H1 (cell line): Measurements from ENCODE around the gene DTD1. TPM values are rescaled to one million over a fixed set of nuclear protein-coding genes. Genes with fewer than 3 reads are reported as not detected.

ENCODE experiments used
- CTCF ChIA-PET: fragments of 300-600 bp; sonication (Branson Sonifier 250); formaldehyde crosslinking; loops from one replicate; lab custom pipeline; 2021; ENCODE audit not compliant: partially characterized antibody; lab: Charles Lee
- POLR2A ChIA-PET: fragments of 300-600 bp; sonication (Branson Sonifier 250); formaldehyde crosslinking; loops from one replicate; lab custom pipeline; 2021; ENCODE audit warnings: inconsistent platforms; ENCODE audit not compliant: partially characterized antibody; lab: Charles Lee
- DNase-seq, 2 experiments: peaks; one replicate each; pipeline versions ENCODE4 v3.0.0 to v3.0.0-alpha.2; 2010 to 2022; ENCODE audit warnings: low spot score in 2 of 2, low read depth in 1 of 2, mixed read lengths in 1 of 2
- FAIRE-seq: peaks from 2 replicates; lab custom pipeline; 2011; peaks lifted over from hg19 to GRCh38; lab: Jason Lieb, UNC
- H2AFZ ChIP-seq: 2 replicates; pipeline ENCODE4 v1.8.1; 2012; ENCODE audit warnings: low read length, inconsistent platforms
- H2AK5ac ChIP-seq: 2 replicates; pipeline ENCODE4 v1.6.1; 2013; ENCODE audit warnings: low read depth, low read length
- H2BK120ac ChIP-seq: replicated peaks from 2 replicates; pipeline ENCODE3; 2013; ENCODE audit warnings: low read depth, low read length, inconsistent platforms
- H2BK12ac ChIP-seq: 2 replicates; pipeline ENCODE4 v1.6.1; 2013; ENCODE audit warnings: low read depth, low read length
- H2BK15ac ChIP-seq: 2 replicates; pipeline ENCODE4 v1.6.1; 2013; ENCODE audit warnings: low read length
- H2BK20ac ChIP-seq: 2 replicates; pipeline ENCODE4 v1.6.1; 2013; ENCODE audit warnings: low read length
- H2BK5ac ChIP-seq: 2 replicates; pipeline ENCODE4 v1.6.1; 2013; ENCODE audit warnings: low read depth, low read length
- H3K14ac ChIP-seq: 2 replicates; pipeline ENCODE4 v1.6.1; 2013; ENCODE audit warnings: inconsistent platforms; ENCODE audit not compliant: insufficient read length
- H3K18ac ChIP-seq: 2 replicates; pipeline ENCODE4 v1.6.1; 2013; ENCODE audit warnings: low read length; ENCODE audit errors: extremely low read depth
- H3K23ac ChIP-seq: 2 replicates; pipeline ENCODE4 v1.6.1; 2013; ENCODE audit warnings: inconsistent platforms; ENCODE audit not compliant: insufficient read length
- H3K23me2 ChIP-seq: 2 replicates; pipeline ENCODE4 v1.6.1; 2013; ENCODE audit warnings: low read depth, low read length
- H3K27ac ChIP-seq: 2 replicates; pipeline ENCODE4 v1.6.1; 2011; ENCODE audit warnings: low read depth, low read length, inconsistent platforms
- H3K27me3 ChIP-seq, 4 experiments: replicated peaks in 1 of 4; 1 replicate in 1 of 4; 2 replicates in 3 of 4; pipeline versions ENCODE4 v1.6.1 to v1.8.1; 2011 to 2013; ENCODE audit warnings: low read length in 3 of 4, mild to moderate bottlenecking in 3 of 4, inconsistent platforms in 2 of 4, mixed read lengths in 2 of 4, moderate library complexity in 1 of 4; ENCODE audit not compliant: control insufficient read depth in 3 of 4, insufficient read depth in 3 of 4; ENCODE audit errors: extremely low read depth in 1 of 4
- H3K36me3 ChIP-seq, 4 experiments: 2 replicates each; pipeline versions ENCODE4 v1.6.1 to v1.8.1; 2011 to 2013; ENCODE audit warnings: mild to moderate bottlenecking in 4 of 4, low read length in 3 of 4, moderate library complexity in 2 of 4, control low read depth in 1 of 4, inconsistent platforms in 1 of 4; ENCODE audit not compliant: insufficient read depth in 4 of 4, control insufficient read depth in 2 of 4
- H3K4ac ChIP-seq: replicated peaks from 2 replicates; pipeline ENCODE3; 2013; ENCODE audit warnings: low read length, low read depth, mixed read lengths, inconsistent platforms; ENCODE audit not compliant: insufficient read length
- H3K4me1 ChIP-seq, 4 experiments: replicated peaks in 1 of 4; 1 replicate in 1 of 4; 2 replicates in 3 of 4; pipeline versions ENCODE4 v1.6.1 to v1.8.1; 2011 to 2013; ENCODE audit warnings: low read length in 3 of 4, inconsistent platforms in 2 of 4, mixed read lengths in 1 of 4; ENCODE audit not compliant: insufficient read depth in 4 of 4, control insufficient read depth in 3 of 4
- H3K4me2 ChIP-seq, 2 experiments: 2 replicates each; pipeline versions ENCODE4 v1.6.1 to v1.8.1; 2011 to 2013; ENCODE audit warnings: low read depth in 2 of 2, low read length in 2 of 2, control low read depth in 1 of 2, inconsistent platforms in 1 of 2, mild to moderate bottlenecking in 1 of 2; ENCODE audit not compliant: insufficient read depth in 1 of 2
- H3K4me3 ChIP-seq, 4 experiments: fragments of 200-600, 300-600 bp in 1 of 4; sonication (generic), shearing (Covaris generic), sonication (Bioruptor Twin) in 1 of 4; 2 replicates each; pipeline versions ENCODE4 v1.5.1 to v1.8.1; 2011 to 2016; ENCODE audit warnings: low read length in 4 of 4, low read depth in 3 of 4, control low read depth in 2 of 4, inconsistent platforms in 2 of 4, mild to moderate bottlenecking in 2 of 4, mixed read lengths in 1 of 4, moderate library complexity in 1 of 4; ENCODE audit not compliant: insufficient read depth in 2 of 4; ENCODE audit errors: extremely low read depth in 1 of 4
- H3K56ac ChIP-seq: replicated peaks from 2 replicates; pipeline ENCODE3; 2013; ENCODE audit warnings: low read depth, mild to moderate bottlenecking, mixed read lengths, low read length, inconsistent platforms; ENCODE audit not compliant: insufficient read length
- H3K79me1 ChIP-seq: 2 replicates; pipeline ENCODE4 v1.6.1; 2013; ENCODE audit warnings: low read depth, low read length, control low read depth
- H3K79me2 ChIP-seq, 2 experiments: 2 replicates each; pipeline versions ENCODE4 v1.6.1 to v1.8.1; 2012 to 2013; ENCODE audit warnings: low read length in 2 of 2, mild to moderate bottlenecking in 2 of 2, inconsistent platforms in 1 of 2; ENCODE audit not compliant: insufficient read depth in 2 of 2, control insufficient read depth in 1 of 2
- H3K9ac ChIP-seq, 4 experiments: replicated peaks in 1 of 4; 1 replicate in 1 of 4; 2 replicates in 3 of 4; pipeline versions ENCODE4 v1.6.1 to v1.8.1; 2011 to 2013; ENCODE audit warnings: low read depth in 3 of 4, low read length in 3 of 4, control low read depth in 2 of 4, mild to moderate bottlenecking in 2 of 4, moderate library complexity in 2 of 4, inconsistent platforms in 1 of 4; ENCODE audit errors: extremely low read depth in 1 of 4
- H3K9me3 ChIP-seq, 2 experiments: 2 replicates each; pipeline versions ENCODE4 v1.6.1 to v1.8.1; 2012 to 2013; ENCODE audit warnings: mild to moderate bottlenecking in 2 of 2, moderate library complexity in 2 of 2, control low read depth in 1 of 2, inconsistent platforms in 1 of 2, low read depth in 1 of 2, low read length in 1 of 2, mixed read lengths in 1 of 2; ENCODE audit not compliant: insufficient read depth in 2 of 2
- H4K20me1 ChIP-seq, 2 experiments: replicated peaks in 1 of 2; 2 replicates each; pipeline versions ENCODE3 to v1.8.1; 2011 to 2013; ENCODE audit warnings: inconsistent platforms in 2 of 2, low read length in 2 of 2, mild to moderate bottlenecking in 1 of 2; ENCODE audit not compliant: insufficient read depth in 2 of 2, control insufficient read depth in 1 of 2
- H4K5ac ChIP-seq: 2 replicates; pipeline ENCODE4 v1.6.1; 2013; ENCODE audit warnings: low read length, low read depth, mixed read lengths, inconsistent platforms; ENCODE audit not compliant: insufficient read length
- H4K8ac ChIP-seq: 2 replicates; pipeline ENCODE4 v1.8.0; 2013; ENCODE audit warnings: mild to moderate bottlenecking, moderate library complexity, low read length, inconsistent platforms; ENCODE audit not compliant: insufficient read depth; ENCODE audit errors: extremely low read depth
- H4K91ac ChIP-seq: replicated peaks from 2 replicates; pipeline ENCODE3; 2013; ENCODE audit warnings: low read length, mixed read lengths, inconsistent platforms; ENCODE audit not compliant: insufficient read length
- CBX5 ChIP-seq: fragments of 300-800, 300-1000 bp; sonication (generic); IDR thresholded peaks from 2 replicates; pipeline ENCODE4 v1.7.1; 2016; ENCODE audit warnings: antibody characterized with exemption, low read length, low read depth
- CBX8 ChIP-seq: fragments of 300-800, 300-1000 bp; sonication (generic); IDR thresholded peaks from 2 replicates; pipeline ENCODE4 v1.7.1; 2016; ENCODE audit warnings: low read depth, low read length, borderline replicate concordance
- EGR1 ChIP-seq: IDR thresholded peaks from 2 replicates; pipeline ENCODE4 v1.6.1; 2011; ENCODE audit warnings: low read depth, low read length, borderline replicate concordance
- NANOG ChIP-seq: IDR thresholded peaks from 2 replicates; pipeline ENCODE4 v1.6.1; 2011; ENCODE audit warnings: low read length, low read depth, mild to moderate bottlenecking, inconsistent platforms; ENCODE audit not compliant: insufficient read depth, poor library complexity, severe bottlenecking
- RFX5 ChIP-seq: IDR thresholded peaks from 2 replicates; pipeline ENCODE4 v1.6.1; 2011; ENCODE audit warnings: low read depth, low read length, improper control_type of control experiment, borderline replicate concordance
- RXRA ChIP-seq: IDR thresholded peaks from 2 replicates; pipeline ENCODE4 v1.6.1; 2011; ENCODE audit warnings: low read depth, mild to moderate bottlenecking, low read length, moderate library complexity; ENCODE audit not compliant: insufficient read depth
- SP4 ChIP-seq: IDR thresholded peaks from 2 replicates; pipeline ENCODE4 v1.6.1; 2012; ENCODE audit warnings: low read length, inconsistent platforms
- SUZ12 ChIP-seq: fragments of 200-600 bp; sonication (generic); IDR thresholded peaks from 2 replicates; pipeline ENCODE4 v1.6.1; 2012; ENCODE audit warnings: mild to moderate bottlenecking, inconsistent platforms, low read length, moderate library complexity, mixed read lengths
- TAF1 ChIP-seq: IDR thresholded peaks from 2 replicates; pipeline ENCODE4 v1.6.1; 2011; ENCODE audit warnings: mild to moderate bottlenecking, low read depth, low read length
- TAF7 ChIP-seq: optimal IDR thresholded peaks from 2 replicates; pipeline ENCODE3; 2011; ENCODE audit warnings: low read depth, mild to moderate bottlenecking, inconsistent platforms, low read length, moderate library complexity, borderline replicate concordance
- TEAD4 ChIP-seq: IDR thresholded peaks from 2 replicates; pipeline ENCODE4 v1.6.1; 2012; ENCODE audit warnings: low read depth, low read length, inconsistent platforms, mixed read lengths
- USF2 ChIP-seq: IDR thresholded peaks from 2 replicates; pipeline ENCODE4 v1.6.1; 2011; ENCODE audit warnings: low read length, improper control_type of control experiment
- WGBS, 2 experiments: shearing (Covaris generic) in 1 of 2; methylation state at CpG; one replicate each; pipeline versions ENCODE4 v1.1.6 to v1.1.7; 2013 to 2015; ENCODE audit warnings: low lambda C conversion rate in 2 of 2, mixed read lengths in 2 of 2, inconsistent platforms in 1 of 2, low coverage in 1 of 2, missing lambda C conversion rate in 1 of 2; ENCODE audit not compliant: insufficient replicate concordance in 2 of 2, insufficient coverage in 1 of 2, insufficient read length in 1 of 2; ENCODE audit errors: extremely low coverage in 1 of 2, missing lambda C conversion rate in 1 of 2; 5-methylcytosine and 5-hydroxymethylcytosine counted together
- polyA plus RNA-seq, 7 experiments: library from polyadenylated mRNA; depleted of rRNA in 3 of 7; stranded (reverse) in 5 of 7; unstranded in 2 of 7; fragments of >200 nt in 5 of 7; fragments of 200-250 nt in 2 of 7; gene quantifications; 1 replicate in 5 of 7; 2 replicates in 1 of 7; 4 replicates in 1 of 7; pipeline versions ENCODE4 v1.2.1 to v1.2.3, GENCODE V29; 2011 to 2013; ENCODE audit warnings: missing spikeins in 2 of 7, mixed read lengths in 2 of 7
- total RNA-seq: library from RNA; stranded (reverse); fragmentation: NEBNext Ultra II Directional; extraction: Animal tissue kit (Norgen Biotek cat#: 25700); gene quantifications from 2 replicates; pipeline ENCODE4 v1.2.1, GENCODE V29; 2021

The DTD1 gene
- total and polyA plus RNA-seq, 2 of the 8 experiments (the other 6 are each of a cell fraction or from before 2014, with no cell fraction given) = 49.7 to 66.6 TPM

GRCh38 chr20:18625907-18626655, 38.2 kb downstream of the DTD1 start:
- CTCF ChIA-PET = interaction anchor here (1.1 to 1.4 kb wide), 3 partner anchors 43 to 278 kb away, joined by 3 to 4 read pairs (median 3); no protein-coding TSS in a partner anchor
- Histone ChIP-seq H3K56ac (no peak overlapping the region), H3K79me1 (no peaks in the 10 kb centered on the region; the same call in 1 of the 2 replicates), H3K4me2 (no peak overlapping the region), H4K8ac (no peak overlapping the region; the same call in 1 of the 2 replicates), H3K14ac (no peak overlapping the region), H4K91ac (no peak overlapping the region), H3K23ac (no peak overlapping the region), H3K23me2 (no peaks in the 10 kb centered on the region), H3K18ac (no peak overlapping the region), H3K79me2 (no peaks in the 10 kb centered on the region), H2BK15ac (no peak overlapping the region), H3K27me3 (no peaks in the 10 kb centered on the region), H2BK12ac (no peak overlapping the region), H2AK5ac (no peak overlapping the region), H3K4ac (no peak overlapping the region), H3K9me3 (no peaks in the 10 kb centered on the region), H4K20me1 (peaks cover 0 to 2% of the 10 kb centered on the region in 2 experiments), H3K27ac (no peak overlapping the region), H2BK120ac (no peak overlapping the region), H4K5ac (no peak overlapping the region), H3K9ac (no peak overlapping the region), H2BK20ac (no peak overlapping the region), H3K4me3 (no peak overlapping the region), H3K36me3 (no peaks in the 10 kb centered on the region), H2BK5ac (no peak overlapping the region), H2AFZ (no peak overlapping the region), H3K4me1 (no peaks in the 10 kb centered on the region)
- 81% methylated on average over 6 of the region's 6 CpGs; no CpG with 5 or more reads in 1 of the 2 experiments for WGBS, 2 experiments
- FAIRE-seq (no peak), DNase-seq (no peak)
- POLR2A ChIA-PET = interaction anchor here (0.6 kb wide), 1 partner anchor 9 kb away, joined by 3 read pairs; no protein-coding TSS in a partner anchor
- no peak for TF ChIP-seq CBX8
- no peak for TF ChIP-seq NANOG
- no peak for TF ChIP-seq SUZ12
- no peak for TF ChIP-seq RFX5
- no peak for TF ChIP-seq TEAD4
- TF ChIP-seq EGR1 = no peak
- TF ChIP-seq CBX5 = no peak
- TF ChIP-seq TAF1 = no peak
- no peak for TF ChIP-seq USF2
- TF ChIP-seq TAF7 = no peak
- no peak for TF ChIP-seq RXRA
- TF ChIP-seq SP4 = no peak
